HG03097 (cell line): ENCODE results near the gene ADI1.
"Not testable (repeated sequence)": the region's sequence is repeated elsewhere in the genome, so short reads cannot be mapped to it uniquely, and the experiment has no call there.

Source experiments
- ATAC-seq: cut with Tn5 transposase; IDR thresholded peaks from one replicate; pipeline ENCODE4 v1.9.1; 2021; ENCODE audit not compliant: unreplicated experiment, low FRiP score

Gene ADI1

DNA sequence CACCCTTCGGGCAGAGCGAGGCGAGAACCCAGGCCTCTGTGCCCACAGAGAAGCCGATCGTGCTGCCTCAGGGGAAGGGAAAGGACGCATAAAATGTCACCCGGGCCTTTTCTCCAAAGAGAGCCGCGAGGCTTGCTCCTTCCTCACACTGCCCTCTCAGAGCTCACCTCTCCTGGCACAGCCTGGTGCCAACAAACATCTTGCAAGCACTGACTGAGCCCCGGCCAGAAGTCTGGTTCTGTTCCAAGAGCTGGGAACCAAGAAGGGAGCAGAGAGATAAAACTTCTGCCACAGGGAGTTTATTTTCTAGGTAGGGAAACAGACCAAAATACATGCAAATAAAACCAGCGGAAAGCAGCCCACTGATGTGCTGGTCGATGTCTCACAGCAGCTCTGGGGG, 13.6 kb upstream of the ADI1 start:
- ATAC-seq = no peak

GRCh38 chr2:3529316-3530025, 10.1 kb upstream of the ADI1 start:
- no peak for ATAC-seq

DNA sequence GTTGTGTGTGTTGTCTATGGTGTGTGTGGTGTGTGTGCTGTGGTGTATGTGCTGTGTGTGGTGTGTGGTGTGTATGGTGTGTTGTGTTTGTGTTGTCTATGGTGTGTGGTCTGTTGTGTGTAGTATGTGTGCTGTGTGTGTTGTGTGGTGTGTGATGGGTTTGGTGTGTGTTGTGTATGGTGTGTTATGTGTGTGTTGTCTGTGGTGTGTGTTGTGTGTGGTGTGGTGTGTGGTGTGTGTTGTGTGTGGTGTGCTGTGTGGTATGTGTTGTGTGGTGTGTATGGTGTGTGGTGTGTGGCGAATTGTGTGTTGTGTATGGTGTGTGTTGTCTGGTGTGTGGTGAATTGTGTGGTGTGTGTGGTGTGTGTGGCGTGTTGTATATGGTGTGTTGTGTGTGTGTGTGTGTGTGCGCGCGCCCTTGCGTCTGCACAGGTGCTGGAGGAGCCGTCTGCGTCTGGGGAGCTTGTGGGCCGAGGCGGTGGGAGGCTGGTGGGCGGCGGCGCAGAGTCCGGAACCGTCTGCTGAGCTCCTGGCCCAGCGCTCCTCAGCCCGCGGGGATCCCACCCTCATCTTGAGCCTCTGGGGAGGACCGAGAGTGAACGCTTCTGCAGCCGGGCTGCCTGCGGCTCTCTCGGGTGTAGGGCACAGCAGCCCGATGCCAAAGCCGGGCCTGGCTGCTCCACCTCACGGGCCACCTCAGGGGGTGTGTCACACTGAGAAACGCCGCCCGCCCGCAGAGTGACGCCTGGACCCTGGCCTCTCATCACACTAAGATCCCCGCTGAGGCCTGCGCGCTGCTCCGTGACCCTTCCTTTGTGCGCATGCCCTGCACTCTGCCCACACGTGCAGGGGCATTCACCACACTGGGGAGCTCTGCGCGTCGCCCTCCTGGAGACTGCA, 8.8 kb upstream of the ADI1 start:
- ATAC-seq = no peak

DNA sequence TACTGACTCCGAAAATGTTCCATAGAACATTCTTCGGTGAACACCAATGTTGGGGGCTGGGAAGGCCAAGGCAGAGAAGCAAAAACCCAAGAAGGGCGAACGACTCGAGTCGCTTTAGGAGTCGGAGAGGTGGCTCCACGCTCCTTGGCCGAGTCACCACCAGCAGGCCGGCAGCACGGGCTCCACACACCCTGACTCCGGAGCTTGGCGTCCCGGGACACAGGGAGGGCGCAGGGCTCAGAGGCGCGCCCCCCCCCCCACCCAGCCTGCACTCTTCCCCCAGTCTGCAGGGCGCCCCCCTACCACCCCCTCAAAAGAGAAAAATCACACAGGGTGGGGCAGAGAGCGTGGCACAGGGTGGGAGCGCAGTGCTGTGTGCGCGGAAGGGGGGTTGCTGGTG, 7.5 kb upstream of the ADI1 start:
- no peak for ATAC-seq

GRCh38 chr2:3523551-3524041, 4.3 kb upstream of the ADI1 start:
- no peak for ATAC-seq

GRCh38 chr2:3522961-3523421, 3.7 kb upstream of the ADI1 start:
- no peak for ATAC-seq

- no peak for ATAC-seq
These were observed 1.3 kb upstream of the ADI1 start for GRCh38 chr2:3520591-3520990.

DNA sequence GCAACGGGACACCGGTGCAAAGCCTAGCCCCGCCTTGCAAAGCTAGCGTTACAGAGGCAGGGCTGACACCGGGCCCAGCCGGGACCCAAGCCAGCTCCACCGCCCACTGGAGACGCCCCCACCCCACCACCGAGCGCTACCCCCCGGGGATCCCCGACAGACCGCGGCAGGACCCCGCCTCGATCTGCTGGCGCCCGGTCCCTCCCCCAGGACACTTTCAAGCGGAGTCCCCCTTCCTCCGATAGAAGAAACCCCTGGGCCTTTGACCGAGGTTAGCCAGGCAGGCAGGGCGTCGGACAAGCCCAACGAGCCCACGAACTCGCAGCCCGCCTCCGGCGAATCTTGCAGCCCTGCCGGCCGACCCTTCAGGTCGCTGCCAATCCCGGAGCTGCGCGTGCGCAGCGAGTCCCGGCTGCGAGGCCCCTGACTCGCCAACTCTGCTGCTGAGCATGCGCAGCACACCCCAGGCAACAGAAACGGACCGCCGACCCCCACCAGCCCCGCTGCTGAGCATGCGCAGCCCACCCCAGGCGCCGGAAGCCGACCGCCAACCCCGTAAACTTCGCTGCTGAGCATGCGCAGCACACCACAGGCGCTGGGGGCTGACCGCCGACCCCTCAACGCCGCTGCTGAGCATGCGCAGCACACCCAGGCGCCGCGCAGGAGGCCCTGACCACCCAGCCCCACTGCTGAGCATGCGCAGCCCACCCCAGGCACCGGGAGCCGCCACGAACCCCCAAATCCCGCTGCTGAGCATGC, 656 bp downstream of the ADI1 start:
- peak; percentile 85 for ATAC-seq

GRCh38 chr2:3517948-3518495, 1.3 kb downstream of the ADI1 start:
- ATAC-seq = no peak

GRCh38 chr2:3516831-3517230, 2.5 kb downstream of the ADI1 start:
- ATAC-seq = no peak

- not testable (repeated sequence) for ATAC-seq
These were observed 3.9 kb downstream of the ADI1 start for GRCh38 chr2:3515438-3515837.

DNA sequence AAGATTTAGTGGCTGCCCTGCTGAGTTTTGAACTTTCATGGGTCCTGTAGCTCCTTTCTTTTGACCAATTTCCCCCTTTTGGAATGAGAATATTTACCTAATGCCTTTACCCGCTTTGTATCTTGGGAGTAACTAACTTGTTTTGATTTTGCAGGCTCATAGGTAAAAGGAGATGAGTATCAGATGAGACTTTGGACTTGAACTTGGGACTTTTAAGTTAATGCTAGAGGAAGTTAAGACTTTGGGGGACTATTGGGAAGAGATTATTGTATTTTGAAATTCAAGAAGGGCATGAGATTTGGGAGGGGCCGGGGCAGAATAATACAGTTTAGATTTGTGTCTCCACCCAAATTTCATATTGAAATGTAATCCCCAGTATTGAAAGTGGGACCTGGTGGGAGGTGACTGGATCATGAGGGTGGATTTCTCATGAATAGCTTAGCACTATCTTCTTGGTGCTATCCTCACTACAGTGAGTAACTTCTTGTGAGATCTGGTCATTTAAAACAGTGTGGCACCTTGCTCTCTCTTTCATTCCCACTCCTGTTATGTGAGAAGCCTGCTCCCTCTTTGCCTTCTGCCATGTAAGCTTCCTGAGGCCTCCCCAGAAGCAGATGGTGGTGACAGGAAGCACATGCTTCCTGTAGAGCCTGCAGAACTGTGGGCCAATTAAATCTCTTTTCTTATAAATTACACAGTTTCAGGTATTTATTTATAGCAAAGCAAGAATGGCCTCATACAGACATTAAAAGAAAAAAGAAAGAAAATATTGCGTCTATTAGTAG, 6.1 kb downstream of the ADI1 start:
- ATAC-seq = no peak

GRCh38 chr2:3512086-3512485, 7.2 kb downstream of the ADI1 start:
- no peak for ATAC-seq

GRCh38 chr2:3505771-3506170, 13.6 kb downstream of the ADI1 start:
- no peak for ATAC-seq

GRCh38 chr2:3504741-3505140, 14.6 kb downstream of the ADI1 start:
- no peak for ATAC-seq

GRCh38 chr2:3503483-3503882, 15.8 kb downstream of the ADI1 start:
- no peak for ATAC-seq

DNA sequence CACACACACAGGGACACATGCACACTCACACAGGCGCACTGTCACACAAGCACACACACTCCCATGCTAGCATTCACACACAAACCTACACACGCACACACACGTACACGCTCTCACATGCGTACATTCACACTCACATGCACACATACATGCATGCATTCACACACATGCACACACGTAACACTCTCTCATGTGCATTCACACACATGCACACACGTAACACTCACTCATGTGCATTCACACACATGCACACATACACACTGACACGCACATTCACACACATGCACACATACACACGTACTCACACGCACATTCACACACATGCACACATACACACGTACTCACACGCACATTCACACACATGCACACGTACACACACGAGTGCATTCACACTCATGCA, 16.3 kb downstream of the ADI1 start:
- ATAC-seq = no peak

DNA sequence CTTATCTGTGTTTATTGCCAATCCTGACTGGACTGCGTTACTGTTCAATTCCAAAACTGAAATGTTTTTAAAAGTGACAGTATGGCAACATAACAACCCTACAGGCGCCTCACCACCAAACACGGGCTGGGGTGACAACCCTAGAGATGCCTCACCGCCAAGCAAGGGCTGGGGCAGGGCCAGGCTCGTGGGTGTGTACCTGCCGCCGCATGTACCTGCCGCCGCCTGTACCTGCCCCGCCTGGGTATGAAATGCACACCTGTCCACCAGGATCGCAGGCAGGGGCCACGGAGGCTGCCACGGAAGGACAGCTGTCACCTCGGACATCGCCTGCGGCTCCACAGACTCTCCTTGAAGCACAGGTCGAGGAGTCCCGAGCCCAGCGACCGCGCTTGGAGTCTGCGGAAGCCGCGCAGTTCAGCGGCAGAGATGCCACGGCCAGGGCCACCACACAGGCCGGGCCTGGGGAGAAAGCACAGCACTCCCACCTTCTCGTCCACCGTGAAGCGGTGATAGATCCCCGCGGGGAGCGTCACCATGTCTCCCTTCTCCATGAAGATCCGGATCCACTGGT, 18.9 kb downstream of the ADI1 start:
- no peak for ATAC-seq

DNA sequence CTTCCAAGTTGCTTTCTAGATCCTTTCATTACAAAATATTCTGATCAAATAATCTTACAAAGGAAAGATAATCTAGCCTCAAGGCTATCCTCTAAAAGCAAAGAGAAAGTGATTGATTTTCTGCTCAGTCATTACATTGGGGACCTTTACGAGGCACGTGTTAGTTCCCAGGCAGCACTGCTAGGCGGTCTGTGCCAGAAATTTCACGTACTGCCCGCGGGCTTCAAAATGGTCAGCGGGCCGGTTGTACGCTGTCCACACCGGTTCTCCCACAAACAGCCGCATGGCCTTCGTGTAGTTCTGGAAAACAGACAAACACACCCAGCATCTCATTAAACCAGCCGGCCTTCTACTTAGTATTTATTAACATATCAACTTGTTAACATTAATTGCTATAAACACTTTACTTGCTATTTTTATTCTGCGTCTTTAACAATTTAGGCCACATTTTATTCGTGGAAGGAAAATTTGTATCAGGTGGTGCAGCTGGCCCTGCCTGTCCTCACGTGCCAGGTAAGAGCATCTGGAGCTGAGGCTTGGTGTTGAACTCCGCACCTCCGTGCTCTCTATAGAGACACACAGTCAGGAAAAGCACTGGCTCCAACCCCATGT, 20.4 kb downstream of the ADI1 start:
- no peak for ATAC-seq
